Pons (tissue), 1 donor: ENCODE data around the gene PIKFYVE.
"Not testable (repeated sequence)": the region's sequence is repeated elsewhere in the genome, so short reads cannot be mapped to it uniquely, and the experiment has no call there.

Source experiments
- DNase-seq: peaks from one replicate; pipeline ENCODE4 v3.0.0-alpha.2; 2016; ENCODE audit warnings: low spot score

The PIKFYVE gene

GRCh38 chr2:208254118-208254870 lies 11.8 kb upstream of the PIKFYVE start:
- DNase-seq: peak; percentile 85

- DNase-seq: peak; percentile 95
Measured at GRCh38 chr2:208254871-208255556, 11.0 kb upstream of the PIKFYVE start, which contains the start of gene IDH1. TSS of gene IDH1 (minus strand) at chr2:208255071. CDS start at chr2:208251551, 3,520 bp downstream.

GRCh38 chr2:208255557-208256106 lies 10.4 kb upstream of the PIKFYVE start:
- no peak for DNase-seq

GRCh38 chr2:208256192-208256782 lies 9.8 kb upstream of the PIKFYVE start:
- DNase-seq: peak; percentile 13

- DNase-seq: peak; percentile 49
Measured at GRCh38 chr2:208256849-208257813, 8.9 kb upstream of the PIKFYVE start.

GRCh38 chr2:208265371-208265800 lies 669 bp upstream of the PIKFYVE start:
- DNase-seq: no peak

GRCh38 chr2:208266553-208266893 lies 468 bp downstream of the PIKFYVE start:
- DNase-seq: peak; percentile 52

GRCh38 chr2:208266936-208267335 lies 881 bp downstream of the PIKFYVE start:
- no peak for DNase-seq

GRCh38 chr2:208267526-208267925 lies 1.5 kb downstream of the PIKFYVE start:
- DNase-seq: not testable (repeated sequence)

GRCh38 chr2:208268156-208268952 lies 2.3 kb downstream of the PIKFYVE start:
- no peak for DNase-seq

GRCh38 chr2:208269091-208269490 lies 3.0 kb downstream of the PIKFYVE start:
- DNase-seq: no peak

GRCh38 chr2:208274748-208275147 lies 8.7 kb downstream of the PIKFYVE start:
- no peak for DNase-seq

- DNase-seq: no peak
Measured at GRCh38 chr2:208278549-208278948, 12.5 kb downstream of the PIKFYVE start.

- no peak for DNase-seq
Measured at GRCh38 chr2:208279236-208279635, 13.2 kb downstream of the PIKFYVE start.

- no peak for DNase-seq
Measured at GRCh38 chr2:208280234-208280633, 14.2 kb downstream of the PIKFYVE start.

- no peak for DNase-seq
Measured at GRCh38 chr2:208280933-208281332, 14.9 kb downstream of the PIKFYVE start.

GRCh38 chr2:208285853-208286252 lies 19.8 kb downstream of the PIKFYVE start:
- DNase-seq: no peak

GRCh38 chr2:208294482-208295024 lies 28.5 kb downstream of the PIKFYVE start:
- DNase-seq: no peak

GRCh38 chr2:208295834-208296233 lies 29.8 kb downstream of the PIKFYVE start:
- DNase-seq: no peak

- DNase-seq: no peak
Measured at GRCh38 chr2:208296610-208297009, 30.6 kb downstream of the PIKFYVE start.
